Measurements from ENCODE around the gene AVPR1A. TPM values are rescaled to one million over a fixed set of nuclear protein-coding genes. Genes with fewer than 3 reads are reported as not detected.

Gene AVPR1A
- total RNA-seq, 1 donor from 2014 or later, result not detected

DNA sequence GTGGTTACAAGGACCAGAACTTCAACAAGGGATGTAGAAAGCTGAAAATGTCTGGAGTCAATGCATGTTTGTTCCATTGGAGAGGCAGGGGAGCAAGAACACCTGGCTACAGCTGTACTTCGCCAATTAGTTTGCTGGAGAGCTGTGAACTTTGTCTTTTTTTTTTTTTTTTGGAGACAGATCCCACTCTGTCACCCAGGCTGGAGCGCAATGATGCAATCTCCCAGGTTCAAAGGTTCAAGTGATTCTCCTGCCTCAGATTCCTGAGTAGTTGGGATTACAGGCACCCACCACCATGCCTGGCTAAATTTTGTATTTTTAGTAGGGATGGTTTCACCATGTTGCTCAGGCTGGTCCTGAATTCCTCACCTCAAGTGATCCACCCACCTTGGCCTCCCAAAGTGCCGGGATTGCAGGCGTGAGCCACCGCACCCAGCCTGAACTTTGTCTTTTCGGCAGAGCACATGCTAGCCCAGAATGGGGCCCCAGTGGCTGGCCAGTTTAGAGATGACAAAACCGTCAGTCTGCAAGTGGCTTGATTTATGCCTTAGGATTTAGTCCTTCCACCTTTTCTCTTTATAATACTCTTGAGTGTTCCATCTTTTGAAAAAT, 55.5 kb downstream of the AVPR1A start:
- no peak for DNase-seq (ENCODE audit: low read depth in 2 of 2)

DNA sequence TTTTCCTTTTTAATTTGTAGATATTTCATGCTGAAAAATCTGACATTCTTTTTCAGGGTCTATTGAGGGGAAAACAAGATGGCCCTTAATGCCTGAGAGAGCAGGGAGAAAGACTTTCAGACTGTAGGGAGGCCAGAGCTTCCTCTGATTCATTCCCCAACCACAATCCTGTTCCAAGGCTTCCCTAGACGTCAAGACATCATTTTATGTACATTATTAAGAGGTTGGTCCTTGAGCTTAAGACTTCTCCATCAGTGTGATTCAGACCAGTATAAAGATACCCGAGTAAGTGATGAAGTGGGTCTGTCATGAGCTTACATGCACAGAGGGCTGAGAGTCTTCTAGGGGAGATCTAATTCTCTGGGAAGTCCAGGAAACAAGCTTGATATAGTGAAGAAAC, 57.3 kb downstream of the AVPR1A start:
- DNase-seq (ENCODE audit: low read depth in 2 of 2), result no peak

DNA sequence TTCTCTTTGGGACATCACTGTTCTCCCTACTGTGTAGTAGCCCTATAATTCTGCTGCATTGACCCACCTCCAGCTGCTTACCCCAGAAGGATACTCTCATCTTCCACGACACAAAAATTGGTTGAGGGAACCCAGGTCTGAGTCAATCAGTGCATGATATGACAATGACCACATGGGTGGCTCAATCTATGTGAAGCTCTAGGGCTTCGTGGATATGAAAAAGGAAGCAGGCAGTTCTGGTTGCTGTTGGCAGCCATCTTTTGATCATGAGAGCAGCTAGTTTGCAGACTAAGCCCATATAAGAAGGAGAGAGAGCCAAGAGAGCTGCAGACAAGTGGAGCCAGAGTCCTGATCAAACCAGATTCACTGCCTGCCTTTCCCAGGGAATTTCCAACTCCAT, 57.9 kb downstream of the AVPR1A start:
- no peak for DNase-seq (ENCODE audit: low read depth in 2 of 2)

Other genes starting within 250 kb of the AVPR1A start
- gene PPM1H, start 216.1 kb downstream of the AVPR1A start, total RNA-seq, result 0.40 and 1.3 TPM in 2 replicates